Common myeloid progenitor, CD34-positive (primary cell): ENCODE measurements around the gene NUP42.

Experiments used
- CTCF ChIA-PET: fragments of 350-600 bp; sonication (Branson Sonifier 250); formaldehyde crosslinking; loops from one replicate; lab custom pipeline; 2021; ENCODE audit warnings: antibody characterized with exemption; lab: Charles Lee
- POLR2A ChIA-PET: fragments of 350-600 bp; sonication (Branson Sonifier 250); formaldehyde crosslinking; loops from one replicate; lab custom pipeline; 2021; ENCODE audit warnings: antibody characterized with exemption; lab: Charles Lee
- DNase-seq, 3 donors: peaks; one replicate each; pipeline versions ENCODE4 v3.0.0 to v3.0.0-alpha.2; 2013
- H3K27ac ChIP-seq, 2 experiments: 1 replicate in 1 of 2; 2 replicates in 1 of 2; pipeline ENCODE4 v1.7.0; 2013; ENCODE audit warnings: inconsistent platforms in 2 of 2, low read length in 2 of 2, mild to moderate bottlenecking in 2 of 2, low read depth in 1 of 2, moderate library complexity in 1 of 2; ENCODE audit not compliant: severe bottlenecking in 2 of 2, insufficient read depth in 1 of 2, poor library complexity in 1 of 2
- H3K27me3 ChIP-seq, 5 experiments: replicated peaks in 2 of 5; 1 replicate in 3 of 5; 2 replicates in 2 of 5; pipeline versions ENCODE4 v1.6.1 to v1.7.0; 2013; ENCODE audit warnings: low read length in 4 of 5, mild to moderate bottlenecking in 2 of 5, moderate library complexity in 2 of 5, inconsistent platforms in 1 of 5; ENCODE audit not compliant: insufficient read depth in 5 of 5, control insufficient read depth in 4 of 5
- H3K36me3 ChIP-seq, 4 experiments: 1 replicate in 2 of 4; 2 replicates in 2 of 4; pipeline versions ENCODE4 v1.6.1 to v1.7.0; 2013; ENCODE audit warnings: low read length in 3 of 4, control low read depth in 1 of 4, mild to moderate bottlenecking in 1 of 4; ENCODE audit not compliant: control insufficient read depth in 4 of 4, insufficient read depth in 4 of 4
- H3K4me1 ChIP-seq, 4 experiments: 1 replicate in 3 of 4; 2 replicates in 1 of 4; pipeline versions ENCODE4 v1.6.1 to v1.7.1; 2013; ENCODE audit warnings: low read length in 3 of 4, mild to moderate bottlenecking in 3 of 4, control low read depth in 1 of 4, inconsistent platforms in 1 of 4, moderate library complexity in 1 of 4; ENCODE audit not compliant: control insufficient read depth in 4 of 4, insufficient read depth in 4 of 4; ENCODE audit errors: control extremely low read depth in 1 of 4
- H3K4me3 ChIP-seq, 7 experiments: 1 replicate in 4 of 7; 2 replicates in 3 of 7; pipeline versions ENCODE4 v1.5.1 to v1.7.0; 2013; ENCODE audit warnings: mild to moderate bottlenecking in 7 of 7, low read length in 6 of 7, moderate library complexity in 6 of 7, inconsistent platforms in 2 of 7, low read depth in 2 of 7, control low read depth in 1 of 7; ENCODE audit not compliant: insufficient read depth in 4 of 7, control insufficient read depth in 1 of 7; ENCODE audit errors: extremely low read depth in 1 of 7
- H3K9me3 ChIP-seq, 5 experiments: 1 replicate in 4 of 5; 2 replicates in 1 of 5; pipeline versions ENCODE4 v1.6.1 to v1.7.1; 2013; ENCODE audit warnings: low read length in 4 of 5, mild to moderate bottlenecking in 2 of 5, inconsistent platforms in 1 of 5, low read depth in 1 of 5, moderate library complexity in 1 of 5; ENCODE audit not compliant: control insufficient read depth in 4 of 5, insufficient read depth in 2 of 5; ENCODE audit errors: control extremely low read depth in 1 of 5
- WGBS: methylation state at CpG from one replicate; pipeline ENCODE4 v1.1.5; 2013; ENCODE audit not compliant: insufficient coverage; 5-methylcytosine and 5-hydroxymethylcytosine counted together

The NUP42 gene

GRCh38 chr7:23247046-23247602, 65.3 kb downstream of the NUP42 start:
- Histone ChIP-seq H3K36me3 (no peaks in the 10 kb centered on the region), H3K27me3 (peaks cover 3 to 29% (median 12%) of the 10 kb centered on the region in 5 experiments), H3K9me3 (peaks cover 0 to 7% (median 0%) of the 10 kb centered on the region in 5 experiments), H3K4me1 (peaks cover 5 to 16% (median 12%) of the 10 kb centered on the region in 4 experiments), H3K4me3 (peak overlapping the region in 5 of 7 experiments; percentile 13 to 74 (median 60)), H3K27ac (no peak overlapping the region)
- no peak for DNase-seq
- CTCF ChIA-PET, result interaction anchor here (0.6 to 1.5 kb wide), 5 partner anchors 8 to 192 kb away, joined by 3 to 4 read pairs (median 3); no protein-coding TSS in a partner anchor
- POLR2A ChIA-PET, result no interaction called here
- WGBS, result 100% methylated on average over 4 of the region's 6 CpGs

- POLR2A ChIA-PET, result no interaction called here
- 6% methylated on average over 44 of the region's 53 CpGs for WGBS
- Histone ChIP-seq H3K27ac (no peak overlapping the region), H3K36me3 (no peaks in the 10 kb centered on the region), H3K4me3 (peak overlapping the region; percentile 13 to 74 (median 60)), H3K4me1 (peaks cover 5 to 16% (median 12%) of the 10 kb centered on the region in 4 experiments), H3K9me3 (peaks cover 0 to 7% (median 0%) of the 10 kb centered on the region in 5 experiments), H3K27me3 (peaks cover 3 to 29% (median 12%) of the 10 kb centered on the region in 5 experiments)
- peak; percentile 22 to 67 (median 57) for DNase-seq
- CTCF ChIA-PET, result interaction anchor here (0.6 to 1.5 kb wide), 8 partner anchors 8 to 193 kb away, joined by 3 to 4 read pairs (median 3); no protein-coding TSS in a partner anchor
These were observed 65.9 kb downstream of the NUP42 start for GRCh38 chr7:23247603-23248335.

GRCh38 chr7:23249486-23249885, 67.6 kb downstream of the NUP42 start:
- peaks cover 0 to 7% (median 0%) of the 10 kb centered on the region in 5 experiments for H3K9me3 ChIP-seq
- peaks cover 5 to 16% (median 12%) of the 10 kb centered on the region in 4 experiments for H3K4me1 ChIP-seq
- ChIA-PET CTCF (no interaction called here), POLR2A (no interaction called here)
- DNase-seq, result no peak
- H3K27me3 ChIP-seq, result peaks cover 3 to 27% (median 12%) of the 10 kb centered on the region in 5 experiments
- no peaks in the 10 kb centered on the region for H3K36me3 ChIP-seq
- H3K4me3 ChIP-seq, result no peak overlapping the region
- H3K27ac ChIP-seq, result no peak overlapping the region
